ENCODE data around the gene ZPR1.
"Not testable (repeated sequence)": the region's sequence is repeated elsewhere in the genome, so short reads cannot be mapped to it uniquely, and the experiment has no call there.

The ZPR1 gene

GRCh38 chr11:116823031-116823843, 35.4 kb upstream of the ZPR1 start, which contains the start of gene APOA4:
TSS of gene APOA4 (minus strand) at chr11:116823304. CDS start at chr11:116823191, 113 bp downstream.
- no peak for FAIRE-seq

GRCh38 chr11:116822575-116822974, 34.8 kb upstream of the ZPR1 start:
- FAIRE-seq = no peak

GRCh38 chr11:116821050-116821918, 33.5 kb upstream of the ZPR1 start:
- no peak for FAIRE-seq

- FAIRE-seq = no peak
Observed at GRCh38 chr11:116819049-116819448, 31.2 kb upstream of the ZPR1 start.

- FAIRE-seq = no peak
Observed at GRCh38 chr11:116814502-116814901, 26.7 kb upstream of the ZPR1 start.

GRCh38 chr11:116813781-116814471, 26.1 kb upstream of the ZPR1 start:
- no peak for FAIRE-seq

GRCh38 chr11:116813170-116813569, 25.3 kb upstream of the ZPR1 start:
- no peak for FAIRE-seq

GRCh38 chr11:116812109-116812508, 24.3 kb upstream of the ZPR1 start:
- FAIRE-seq = peak; percentile 99

GRCh38 chr11:116811194-116811593, 23.4 kb upstream of the ZPR1 start:
- no peak for FAIRE-seq

- no peak for FAIRE-seq
Observed at GRCh38 chr11:116808262-116809175, 20.7 kb upstream of the ZPR1 start.

- no peak for FAIRE-seq
Observed at GRCh38 chr11:116807601-116808261, 19.9 kb upstream of the ZPR1 start.

GRCh38 chr11:116804001-116804400, 16.2 kb upstream of the ZPR1 start:
- no peak for FAIRE-seq

GRCh38 chr11:116801662-116802061, 13.8 kb upstream of the ZPR1 start:
- FAIRE-seq = not testable (repeated sequence)

- no peak for FAIRE-seq
Observed at GRCh38 chr11:116800610-116801009, 12.8 kb upstream of the ZPR1 start.

GRCh38 chr11:116798368-116798767, 10.5 kb upstream of the ZPR1 start:
- no peak for FAIRE-seq

- FAIRE-seq = no peak
Observed at GRCh38 chr11:116797816-116798215, 10.0 kb upstream of the ZPR1 start.

- no peak for FAIRE-seq
Observed at GRCh38 chr11:116796548-116796947, 8.7 kb upstream of the ZPR1 start.

- FAIRE-seq = no peak
Observed at GRCh38 chr11:116794851-116795250, 7.0 kb upstream of the ZPR1 start.

- FAIRE-seq = no peak
Observed at GRCh38 chr11:116793772-116794097, 5.9 kb upstream of the ZPR1 start.

GRCh38 chr11:116792869-116793771, 5.3 kb upstream of the ZPR1 start:
- no peak for FAIRE-seq

All from A204.1 (cell line).